GM19193 (cell line): ENCODE data around the gene SPATS2L.

Experiments used
- POLR2A ChIP-seq: IDR thresholded peaks from 4 replicates; pipeline ENCODE4 v1.6.1; 2011; ENCODE audit not compliant: insufficient read depth, insufficient read length; ENCODE audit errors: extremely low read depth

SPATS2L gene

DNA sequence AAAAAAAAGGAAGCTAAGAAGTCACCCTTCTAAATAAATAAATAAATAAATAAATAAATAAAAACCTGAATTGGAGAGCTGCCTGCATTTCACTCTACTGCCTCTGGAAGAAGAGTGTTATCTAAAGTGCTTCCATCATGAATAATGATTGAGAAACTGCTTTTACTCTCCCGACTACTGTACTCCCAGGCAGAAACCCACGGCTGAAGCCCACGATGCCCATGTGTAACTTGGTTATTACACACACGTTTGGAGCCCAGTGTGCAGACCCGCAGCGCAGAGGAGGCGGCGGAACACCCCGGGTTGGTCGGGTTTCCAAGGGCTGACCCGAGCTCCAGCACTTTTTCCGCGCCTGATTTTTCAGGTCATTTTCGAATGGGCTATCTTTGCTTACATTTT lies 697 bp upstream of the SPATS2L start:
- no peak for TF ChIP-seq POLR2A

DNA sequence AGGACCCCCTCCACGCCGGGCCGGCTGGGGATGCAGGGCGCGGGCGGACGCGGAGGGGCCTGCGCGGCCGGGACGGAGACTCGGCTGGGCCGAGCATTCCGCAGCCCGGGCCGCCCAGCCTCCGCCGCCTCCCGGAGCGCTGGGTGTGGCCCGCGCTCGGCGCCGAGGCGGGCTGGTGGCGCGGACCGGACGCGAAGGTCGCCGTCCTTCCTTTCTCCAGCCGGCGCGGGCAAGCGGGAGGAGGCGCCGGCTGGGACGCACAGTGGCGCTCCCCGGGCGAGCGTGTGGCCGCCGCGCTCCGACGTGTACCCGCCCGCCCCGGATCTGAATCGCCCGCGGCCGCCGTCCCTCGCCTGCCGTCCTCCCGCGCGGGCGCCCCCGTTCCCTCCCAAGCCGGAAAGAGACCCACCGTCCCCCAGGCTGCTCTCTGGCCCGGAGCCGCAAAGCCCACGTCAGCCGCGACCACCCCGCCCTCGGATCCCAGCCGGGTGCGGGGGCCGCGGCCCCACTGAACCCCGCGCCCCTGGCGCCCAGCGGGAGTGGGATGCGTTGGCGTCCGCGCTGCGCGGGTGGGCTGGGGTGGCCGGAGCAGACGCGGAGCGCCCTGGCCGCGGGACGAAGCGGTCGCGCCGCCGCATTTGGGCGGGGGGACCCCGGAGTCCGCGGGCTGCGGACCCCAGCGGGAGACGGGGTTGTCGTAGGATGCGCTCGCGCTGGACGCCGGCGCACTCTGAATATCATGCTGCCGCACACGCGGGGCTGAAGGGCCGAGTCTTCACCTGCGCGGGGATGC lies 634 bp downstream of the SPATS2L start:
- peak; percentile 46 for TF ChIP-seq POLR2A

DNA sequence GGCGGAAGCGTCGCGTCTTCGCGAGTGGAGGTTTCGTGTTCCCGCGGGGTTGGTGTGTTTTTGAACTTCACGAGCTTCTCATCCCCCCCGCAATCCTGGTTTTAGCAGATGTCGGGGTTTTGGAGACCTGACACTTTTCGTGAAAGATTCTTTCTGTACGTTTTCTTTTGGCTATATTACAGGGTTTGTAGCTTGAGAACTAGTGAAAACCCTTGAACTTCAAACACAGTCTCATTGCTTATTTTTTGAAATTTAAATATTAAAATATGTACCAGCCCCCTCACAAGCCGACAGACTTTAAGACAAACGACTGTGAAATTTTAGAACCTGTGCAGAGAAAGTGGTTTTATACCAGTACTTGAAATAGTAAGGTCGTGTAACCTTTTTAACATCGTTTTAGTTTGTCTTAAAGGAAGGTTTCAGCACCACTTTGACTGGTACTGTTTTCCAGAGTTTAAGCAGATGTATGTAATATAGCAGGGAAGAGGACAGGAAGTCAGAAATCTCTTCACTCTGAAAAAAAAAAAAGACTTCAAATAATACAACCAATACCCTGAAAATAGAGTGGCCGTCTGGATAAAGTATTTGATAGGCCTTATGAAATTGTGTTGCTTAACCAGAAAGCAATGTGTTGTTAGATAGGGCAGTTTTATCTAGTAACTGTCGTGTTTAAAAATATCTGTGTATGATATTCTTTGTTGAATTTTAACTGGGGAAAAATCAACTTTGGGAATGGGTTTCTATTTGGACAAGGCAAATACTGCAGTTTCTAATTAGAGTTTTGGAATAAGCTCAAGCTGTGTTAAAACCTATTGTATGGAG lies 1.4 kb downstream of the SPATS2L start:
- no peak for TF ChIP-seq POLR2A

DNA sequence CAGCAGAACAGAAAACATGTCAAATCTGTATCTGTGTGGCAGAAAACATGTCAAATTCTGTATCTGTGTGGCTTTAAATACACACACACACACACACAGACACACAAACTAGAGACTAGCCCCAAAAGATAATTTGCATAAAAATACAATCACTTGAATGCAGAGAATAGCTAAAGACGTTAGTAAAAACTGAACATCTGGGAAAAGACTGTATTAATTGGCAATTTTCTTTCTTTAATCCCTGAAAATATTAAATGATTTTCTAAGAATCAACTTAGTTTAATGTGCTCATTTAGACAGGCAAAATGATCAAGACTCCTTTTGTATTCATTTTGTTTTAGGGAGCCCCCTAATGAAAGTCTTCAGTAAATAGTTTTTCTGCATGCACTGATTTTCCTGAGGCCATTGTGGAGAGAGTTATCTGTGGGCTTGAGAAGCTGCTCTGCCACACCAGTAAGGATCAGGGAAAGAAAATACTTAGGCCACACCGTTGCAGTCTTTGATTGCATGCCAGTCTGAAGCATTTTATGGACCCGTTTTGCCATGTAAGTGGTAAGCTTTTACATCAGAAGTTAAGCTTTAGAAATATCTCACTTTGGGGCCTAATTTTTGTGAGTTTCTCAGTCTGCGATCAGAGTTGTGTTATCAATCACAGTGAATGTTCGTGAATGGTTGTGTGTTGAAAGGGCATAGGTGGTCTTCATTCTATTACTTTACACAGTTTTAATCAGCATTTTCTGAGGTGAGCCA lies 2.2 kb downstream of the SPATS2L start:
- TF ChIP-seq POLR2A, result no peak

DNA sequence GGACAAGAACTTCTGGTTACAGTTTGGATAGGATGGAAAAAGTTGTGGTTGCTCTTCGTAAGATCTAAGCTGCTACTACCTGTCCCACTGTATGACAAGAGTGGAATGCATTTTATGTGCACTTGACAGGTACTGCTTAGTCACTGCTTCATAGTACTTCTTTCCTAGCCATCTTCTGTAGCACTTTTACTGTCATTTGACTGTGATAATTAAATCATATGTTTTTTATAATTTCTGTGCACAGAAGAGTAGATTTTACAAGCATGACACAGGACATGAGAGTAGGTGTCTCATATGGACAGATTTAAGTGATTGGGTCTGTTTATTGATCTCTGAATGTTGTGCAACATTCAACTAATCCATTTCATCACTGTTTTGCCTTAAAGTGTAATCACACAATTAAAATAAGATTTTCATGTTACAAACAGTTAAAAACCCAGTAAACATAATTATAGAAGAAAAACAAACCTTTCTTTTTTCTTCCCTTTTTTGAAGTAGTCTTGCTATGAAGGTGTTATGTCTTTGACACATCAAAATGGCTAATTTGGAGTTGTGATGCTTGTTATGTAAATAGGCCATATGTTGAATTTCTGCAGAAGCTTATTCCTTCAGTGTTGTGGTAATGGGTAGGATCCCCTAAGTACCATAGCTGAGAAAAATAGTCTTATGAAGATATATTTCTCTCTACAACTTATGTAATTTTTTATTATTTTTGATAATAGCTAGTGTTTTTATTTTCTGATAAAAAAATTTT lies 3.0 kb downstream of the SPATS2L start:
- TF ChIP-seq POLR2A, result no peak

DNA sequence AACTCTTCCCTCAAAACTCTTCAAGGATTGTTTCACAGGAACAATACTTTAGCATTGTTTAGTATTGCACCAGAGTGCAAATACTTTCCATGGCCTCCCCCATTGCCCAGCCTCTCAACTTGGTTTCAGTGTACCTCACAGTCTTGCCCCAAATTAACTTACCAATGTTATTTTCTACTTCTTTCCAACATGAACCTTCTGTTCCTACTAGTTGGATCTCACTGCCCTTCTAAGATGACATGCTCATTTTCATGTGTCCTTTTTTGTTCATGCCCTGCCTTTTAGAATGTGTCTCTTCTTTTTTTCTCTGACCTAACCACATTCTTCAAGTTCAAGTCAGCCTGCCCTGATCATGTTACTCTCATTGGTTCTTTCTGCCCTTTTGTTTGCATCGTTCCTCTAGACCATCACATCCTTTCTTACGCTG lies 4.1 kb downstream of the SPATS2L start:
- no peak for TF ChIP-seq POLR2A

DNA sequence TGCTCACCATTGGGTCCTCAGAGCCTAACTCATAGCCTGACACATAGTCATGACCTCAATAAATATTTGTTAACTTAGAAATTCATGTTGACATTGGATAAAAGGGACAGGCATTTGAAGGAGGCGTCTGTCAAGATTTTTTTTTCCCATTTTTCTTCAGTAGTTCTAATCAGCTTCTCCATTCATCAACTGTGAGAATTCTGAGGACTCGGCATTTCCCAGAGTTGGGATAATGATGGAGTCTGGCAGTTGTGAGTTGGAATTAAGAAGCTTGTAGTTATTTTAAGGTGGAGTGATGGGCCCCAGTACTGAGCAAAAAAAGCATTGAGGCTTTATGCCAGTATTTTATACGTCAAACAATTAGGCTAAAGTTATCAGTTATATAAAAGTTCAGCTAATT lies 4.6 kb downstream of the SPATS2L start:
- TF ChIP-seq POLR2A, result no peak

GRCh38 chr2:200314976-200315567 lies 8.6 kb downstream of the SPATS2L start:
- TF ChIP-seq POLR2A, result no peak

DNA sequence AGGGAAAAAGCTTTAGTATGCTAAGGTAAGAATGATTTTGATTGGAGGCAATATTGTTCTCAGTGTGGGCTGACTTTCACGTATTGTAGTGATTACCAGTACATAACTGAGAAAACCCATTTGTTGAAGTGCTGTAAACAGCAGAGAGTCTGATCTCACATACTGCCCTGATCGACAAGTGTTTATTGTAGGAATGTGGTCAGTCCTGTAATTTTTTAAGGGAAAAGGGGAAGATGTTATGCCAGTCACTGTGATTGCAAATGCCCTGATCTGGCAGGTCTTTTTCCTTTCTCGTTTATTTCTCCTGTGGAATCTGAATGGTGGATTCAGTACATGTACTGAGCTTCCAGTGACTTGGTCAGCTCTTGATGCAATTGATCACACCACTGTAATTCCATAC lies 11.5 kb downstream of the SPATS2L start:
- no peak for TF ChIP-seq POLR2A

- TF ChIP-seq POLR2A, result no peak
Observed at GRCh38 chr2:200318940-200319435, 12.5 kb downstream of the SPATS2L start.

DNA sequence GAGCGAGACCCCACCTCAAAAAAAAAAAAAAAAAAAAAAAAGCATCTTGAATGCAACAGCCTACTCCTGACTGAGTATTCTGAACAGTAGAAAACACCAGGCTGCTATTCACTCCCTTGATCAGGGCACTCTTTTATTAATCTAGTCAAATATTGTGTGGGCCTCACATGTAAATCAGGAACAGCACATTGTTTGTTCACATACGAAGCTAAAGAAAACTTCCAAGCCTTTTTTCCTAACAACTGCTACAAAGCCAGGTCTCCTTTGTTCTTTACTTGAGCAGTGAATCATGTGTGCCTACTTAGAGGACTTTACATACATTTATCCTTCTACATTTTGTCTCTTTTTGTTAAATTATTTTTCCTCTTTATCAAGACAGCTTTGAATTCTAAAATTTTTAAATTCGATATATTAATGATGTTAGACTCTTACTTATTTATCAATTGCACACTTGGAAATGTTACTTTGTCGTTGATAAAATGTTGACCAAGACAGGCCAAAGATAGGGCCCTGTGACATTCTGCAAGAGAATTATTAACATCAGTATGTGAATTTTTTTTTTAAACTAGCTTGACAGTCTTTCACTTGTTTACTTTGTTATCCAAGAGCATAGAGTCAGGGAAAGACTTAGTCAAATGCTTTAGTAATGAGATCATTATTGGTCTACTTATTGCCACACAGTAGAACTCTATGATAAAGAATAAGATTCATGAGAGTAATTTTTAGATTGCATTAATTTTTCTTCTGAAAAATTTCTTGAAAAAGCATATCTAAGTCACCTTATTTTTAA lies 13.2 kb downstream of the SPATS2L start:
- no peak for TF ChIP-seq POLR2A

- TF ChIP-seq POLR2A, result no peak
Observed at GRCh38 chr2:200320344-200320743, 13.9 kb downstream of the SPATS2L start.

DNA sequence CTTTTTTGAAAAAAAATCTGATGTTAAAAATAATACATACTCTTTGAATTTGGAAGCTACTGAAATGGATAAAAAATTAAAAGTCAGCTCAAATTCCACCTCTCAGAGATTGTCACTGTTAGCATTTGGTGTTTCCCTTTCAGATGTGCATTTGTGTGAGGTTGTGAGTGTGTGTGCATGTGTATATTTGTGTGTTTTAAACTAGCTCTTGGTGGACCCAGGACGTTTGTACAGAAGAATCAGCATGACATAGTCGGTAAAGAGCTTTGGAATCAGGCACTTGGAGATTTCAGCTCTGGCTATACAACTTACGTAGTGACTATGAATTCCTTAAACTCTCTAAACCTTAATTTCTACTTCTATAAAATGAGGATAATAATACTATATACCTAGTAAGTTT lies 14.5 kb downstream of the SPATS2L start:
- TF ChIP-seq POLR2A, result no peak
